GM12873 (cell line): ENCODE measurements around the gene CSNK1D.

ENCODE experiments used
- TF ChIP-seq, protein P1 (sequence below): IDR thresholded peaks from 2 replicates; pipeline ENCODE4 v1.5.1; 2012; ENCODE audit warnings: low read depth, mild to moderate bottlenecking, moderate library complexity, low read length, control low read depth; ENCODE audit not compliant: insufficient read depth; ENCODE audit errors: missing control alignments

The CSNK1D gene

DNA sequence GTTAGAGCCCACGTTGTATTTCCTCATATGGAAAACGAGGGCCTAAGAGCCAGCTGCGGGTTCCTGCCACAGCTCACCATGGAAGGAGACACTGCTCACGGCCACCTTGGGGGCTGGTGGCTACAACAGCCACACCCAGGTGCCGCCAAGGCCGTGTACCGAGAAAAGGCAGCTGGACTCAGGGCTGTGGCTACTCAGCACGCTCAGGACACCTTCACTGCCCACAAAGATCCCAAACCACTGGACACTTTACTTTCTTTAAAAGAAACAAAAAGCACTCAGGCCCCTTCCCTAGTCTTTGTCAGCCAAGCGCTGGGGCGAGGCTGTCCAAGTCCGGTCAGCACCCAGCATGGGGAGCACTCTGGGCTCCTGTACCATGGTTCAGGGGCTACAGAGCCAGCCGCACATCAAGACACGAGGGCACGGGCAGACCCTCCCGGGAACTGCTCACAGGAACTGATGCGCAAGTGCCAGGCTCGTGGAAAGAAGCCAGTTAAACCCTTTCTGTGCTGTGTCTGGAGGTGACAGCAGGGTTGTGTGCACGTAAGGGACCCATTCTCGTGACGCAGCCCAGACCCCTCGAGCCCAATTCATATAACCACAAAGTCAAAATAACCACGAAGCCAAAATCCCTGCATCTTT, 26.2 kb downstream of the CSNK1D start:
- TF ChIP-seq, protein P1, sequence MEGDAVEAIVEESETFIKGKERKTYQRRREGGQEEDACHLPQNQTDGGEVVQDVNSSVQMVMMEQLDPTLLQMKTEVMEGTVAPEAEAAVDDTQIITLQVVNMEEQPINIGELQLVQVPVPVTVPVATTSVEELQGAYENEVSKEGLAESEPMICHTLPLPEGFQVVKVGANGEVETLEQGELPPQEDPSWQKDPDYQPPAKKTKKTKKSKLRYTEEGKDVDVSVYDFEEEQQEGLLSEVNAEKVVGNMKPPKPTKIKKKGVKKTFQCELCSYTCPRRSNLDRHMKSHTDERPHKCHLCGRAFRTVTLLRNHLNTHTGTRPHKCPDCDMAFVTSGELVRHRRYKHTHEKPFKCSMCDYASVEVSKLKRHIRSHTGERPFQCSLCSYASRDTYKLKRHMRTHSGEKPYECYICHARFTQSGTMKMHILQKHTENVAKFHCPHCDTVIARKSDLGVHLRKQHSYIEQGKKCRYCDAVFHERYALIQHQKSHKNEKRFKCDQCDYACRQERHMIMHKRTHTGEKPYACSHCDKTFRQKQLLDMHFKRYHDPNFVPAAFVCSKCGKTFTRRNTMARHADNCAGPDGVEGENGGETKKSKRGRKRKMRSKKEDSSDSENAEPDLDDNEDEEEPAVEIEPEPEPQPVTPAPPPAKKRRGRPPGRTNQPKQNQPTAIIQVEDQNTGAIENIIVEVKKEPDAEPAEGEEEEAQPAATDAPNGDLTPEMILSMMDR = no peak

- TF ChIP-seq, protein P1 = no peak
Measured at GRCh38 chr17:82246365-82247181, 26.9 kb downstream of the CSNK1D start.

GRCh38 chr17:82246040-82246364, 27.5 kb downstream of the CSNK1D start:
- TF ChIP-seq, protein P1 = no peak

- TF ChIP-seq, protein P1 = no peak
Measured at GRCh38 chr17:82245134-82246039, 28.1 kb downstream of the CSNK1D start.

GRCh38 chr17:82244413-82245133, 28.9 kb downstream of the CSNK1D start:
- TF ChIP-seq, protein P1 = peak; percentile 50

- TF ChIP-seq, protein P1 = no peak
Measured at GRCh38 chr17:82243648-82244412, 29.7 kb downstream of the CSNK1D start.
